ENCODE measurements around the gene NEDD4L.

GRCh38 chr18:57998461-57998860 lies 45.6 kb upstream of the NEDD4L start:
- TF ChIP-seq ZFP3 (CRISPR knock-in tag; IDR thresholded peaks at IDR 0.05): no peak
- no peak for TF ChIP-seq RARB (CRISPR knock-in tag; IDR thresholded peaks at IDR 0.05)
- no peak for TF ChIP-seq GLIS3 (CRISPR knock-in tag; IDR thresholded peaks at IDR 0.05)
- TF ChIP-seq ISL1 (CRISPR knock-in tag; IDR thresholded peaks at IDR 0.05): no peak
- TF ChIP-seq CSRNP3 (CRISPR knock-in tag; IDR thresholded peaks at IDR 0.05): no peak
- TF ChIP-seq ZFP30 (CRISPR knock-in tag; IDR thresholded peaks at IDR 0.05): no peak
- no peak for TF ChIP-seq PATZ1 (CRISPR knock-in tag; IDR thresholded peaks at IDR 0.05; ENCODE audit: borderline replicate concordance)
- no peak for TF ChIP-seq TCF4 (CRISPR knock-in tag; IDR thresholded peaks at IDR 0.05; ENCODE audit: borderline replicate concordance)
- TF ChIP-seq ARNTL (CRISPR knock-in tag; IDR thresholded peaks at IDR 0.05; ENCODE audit: borderline replicate concordance, low read depth): no peak
- no peak for TF ChIP-seq PPARA (CRISPR knock-in tag; IDR thresholded peaks at IDR 0.05; ENCODE audit: borderline replicate concordance)
- no peak for TF ChIP-seq BACH2 (CRISPR knock-in tag; IDR thresholded peaks at IDR 0.05; ENCODE audit: borderline replicate concordance)
- TF ChIP-seq ZNF8 (CRISPR knock-in tag; IDR thresholded peaks at IDR 0.05): no peak
- TF ChIP-seq ZNF70 (CRISPR knock-in tag; IDR thresholded peaks at IDR 0.05): no peak
